ENCODE measurements around the gene MORN3. TPM values are rescaled to one million over a fixed set of nuclear protein-coding genes. Genes with fewer than 3 reads are reported as not detected.

The MORN3 gene
- total RNA-seq, 2 experiments from 2014 or later = 0.13 to 0.32 TPM

- TF ChIP-seq CTCF (conservative IDR thresholded peaks at IDR 0.05; ENCODE audit: low read length) (no peak), EZH2phosphoT487 (IDR thresholded peaks at IDR 0.05; ENCODE audit: borderline replicate concordance, low read depth, low read length) (no peak)
- no peak overlapping the region for H3K27ac ChIP-seq (ENCODE audit: low read depth, low read length, poor library complexity, severe bottlenecking)
- H4K20me1 ChIP-seq (ENCODE audit: insufficient read depth, low read length) = no peaks in the 10 kb centered on the region
- H3K9me3 ChIP-seq (ENCODE audit: low read length) = no peaks in the 10 kb centered on the region
- no peaks in the 10 kb centered on the region for H3K9me2 ChIP-seq (ENCODE audit: insufficient read depth, low read length)
- CTCF ChIA-PET (ENCODE audit: unreplicated experiment) = interaction anchor here (0.6 kb wide), 1 partner anchor 22 kb away, joined by 10 read pairs; no protein-coding TSS in a partner anchor
- intact Hi-C loops (cut with micrococcal nuclease; ENCODE audit: unreplicated experiment) = no loop called here
- BruUV-seq (replicated peaks) = no TSS peak
- H3K4me2 ChIP-seq (ENCODE audit: low read length) = no peak overlapping the region
- H3K79me2 ChIP-seq (ENCODE audit: insufficient read depth, low read depth, low read length) = no peaks in the 10 kb centered on the region
- POLR2A ChIA-PET = no interaction called here
- no peak overlapping the region for H3K4me3 ChIP-seq (ENCODE audit: low read depth, low read length, poor library complexity, severe bottlenecking)
- no peak for DNase-seq (ENCODE audit: low spot score)
- H2AFZ ChIP-seq (ENCODE audit: low read length) = no peak overlapping the region
- H3K4me1 ChIP-seq (ENCODE audit: insufficient read depth, low read length, poor library complexity, severe bottlenecking) = peaks cover 8% of the 10 kb centered on the region
- H3K36me3 ChIP-seq (ENCODE audit: insufficient read depth, low read length) = no peaks in the 10 kb centered on the region
Observed at GRCh38 chr12:121618659-121619233, 50.7 kb downstream of the MORN3 start.

- H3K4me1 ChIP-seq (ENCODE audit: insufficient read depth, low read length, poor library complexity, severe bottlenecking) = peaks cover 8% of the 10 kb centered on the region
- TF ChIP-seq EZH2phosphoT487 (IDR thresholded peaks at IDR 0.05; ENCODE audit: borderline replicate concordance, low read depth, low read length) (no peak), CTCF (conservative IDR thresholded peaks at IDR 0.05; ENCODE audit: low read length) (no peak)
- no peaks in the 10 kb centered on the region for H3K9me3 ChIP-seq (ENCODE audit: low read length)
- H3K9me2 ChIP-seq (ENCODE audit: insufficient read depth, low read length) = no peaks in the 10 kb centered on the region
- no peaks in the 10 kb centered on the region for H4K20me1 ChIP-seq (ENCODE audit: insufficient read depth, low read length)
- H3K27ac ChIP-seq (ENCODE audit: low read depth, low read length, poor library complexity, severe bottlenecking) = no peak overlapping the region
- no peak for DNase-seq (ENCODE audit: low spot score)
- POLR2A ChIA-PET = interaction anchor here (0.7 to 1.0 kb wide), 6 partner anchors 12 to 809 kb away, joined by 3 to 10 read pairs (median 4); no protein-coding TSS in a partner anchor
- H3K79me2 ChIP-seq (ENCODE audit: insufficient read depth, low read depth, low read length) = no peaks in the 10 kb centered on the region
- no peak overlapping the region for H3K4me3 ChIP-seq (ENCODE audit: low read depth, low read length, poor library complexity, severe bottlenecking)
- CTCF ChIA-PET (ENCODE audit: unreplicated experiment) = no interaction called here
- H3K4me2 ChIP-seq (ENCODE audit: low read length) = no peak overlapping the region
- H2AFZ ChIP-seq (ENCODE audit: low read length) = no peak overlapping the region
- no TSS peak for BruUV-seq (replicated peaks)
- H3K36me3 ChIP-seq (ENCODE audit: insufficient read depth, low read length) = no peaks in the 10 kb centered on the region
- intact Hi-C loops (cut with micrococcal nuclease; ENCODE audit: unreplicated experiment) = no loop called here
Observed at GRCh38 chr12:121614872-121615467, 54.5 kb downstream of the MORN3 start.

- H4K20me1 ChIP-seq (ENCODE audit: insufficient read depth, low read length) = no peaks in the 10 kb centered on the region
- H3K4me2 ChIP-seq (ENCODE audit: low read length) = no peak overlapping the region
- DNase-seq (ENCODE audit: low spot score) = no peak
- H3K27ac ChIP-seq (ENCODE audit: low read depth, low read length, poor library complexity, severe bottlenecking) = no peak overlapping the region
- H3K9me3 ChIP-seq (ENCODE audit: low read length) = no peaks in the 10 kb centered on the region
- H3K4me3 ChIP-seq (ENCODE audit: low read depth, low read length, poor library complexity, severe bottlenecking) = no peak overlapping the region
- intact Hi-C loops (cut with micrococcal nuclease; ENCODE audit: unreplicated experiment) = no loop called here
- H2AFZ ChIP-seq (ENCODE audit: low read length) = no peak overlapping the region
- no TSS peak for BruUV-seq (replicated peaks)
- ChIA-PET POLR2A (interaction anchor here (0.7 kb wide), 1 partner anchor 111 kb away, joined by 3 read pairs; no protein-coding TSS in a partner anchor), CTCF (ENCODE audit: unreplicated experiment) (no interaction called here)
- peaks cover 5% of the 10 kb centered on the region for H3K4me1 ChIP-seq (ENCODE audit: insufficient read depth, low read length, poor library complexity, severe bottlenecking)
- H3K79me2 ChIP-seq (ENCODE audit: insufficient read depth, low read depth, low read length) = no peaks in the 10 kb centered on the region
- TF ChIP-seq EZH2phosphoT487 (IDR thresholded peaks at IDR 0.05; ENCODE audit: borderline replicate concordance, low read depth, low read length) (no peak), CTCF (conservative IDR thresholded peaks at IDR 0.05; ENCODE audit: low read length) (no peak)
- no peaks in the 10 kb centered on the region for H3K36me3 ChIP-seq (ENCODE audit: insufficient read depth, low read length)
- no peaks in the 10 kb centered on the region for H3K9me2 ChIP-seq (ENCODE audit: insufficient read depth, low read length)
Observed at GRCh38 chr12:121613462-121613861, 56.0 kb downstream of the MORN3 start.
